ENCODE measurements around the gene SEMG2.

Gene SEMG2, protein sequence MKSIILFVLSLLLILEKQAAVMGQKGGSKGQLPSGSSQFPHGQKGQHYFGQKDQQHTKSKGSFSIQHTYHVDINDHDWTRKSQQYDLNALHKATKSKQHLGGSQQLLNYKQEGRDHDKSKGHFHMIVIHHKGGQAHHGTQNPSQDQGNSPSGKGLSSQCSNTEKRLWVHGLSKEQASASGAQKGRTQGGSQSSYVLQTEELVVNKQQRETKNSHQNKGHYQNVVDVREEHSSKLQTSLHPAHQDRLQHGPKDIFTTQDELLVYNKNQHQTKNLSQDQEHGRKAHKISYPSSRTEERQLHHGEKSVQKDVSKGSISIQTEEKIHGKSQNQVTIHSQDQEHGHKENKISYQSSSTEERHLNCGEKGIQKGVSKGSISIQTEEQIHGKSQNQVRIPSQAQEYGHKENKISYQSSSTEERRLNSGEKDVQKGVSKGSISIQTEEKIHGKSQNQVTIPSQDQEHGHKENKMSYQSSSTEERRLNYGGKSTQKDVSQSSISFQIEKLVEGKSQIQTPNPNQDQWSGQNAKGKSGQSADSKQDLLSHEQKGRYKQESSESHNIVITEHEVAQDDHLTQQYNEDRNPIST

DNA sequence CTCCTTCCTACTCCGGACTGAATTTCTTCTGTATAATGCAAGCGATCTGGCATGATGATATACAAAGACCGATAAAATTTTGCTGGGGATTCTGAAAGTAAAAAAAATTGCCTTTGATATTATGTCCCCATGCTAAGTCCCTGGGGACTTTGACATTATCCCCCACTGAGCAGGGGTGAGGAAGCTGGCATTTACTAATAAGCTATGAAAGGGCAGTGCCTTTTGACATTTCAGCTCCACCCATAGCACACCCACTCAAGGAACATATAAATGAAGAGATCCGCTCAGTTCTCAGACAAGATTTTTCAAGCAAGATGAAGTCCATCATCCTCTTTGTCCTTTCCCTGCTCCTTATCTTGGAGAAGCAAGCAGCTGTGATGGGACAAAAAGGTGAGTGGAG is at the start of gene SEMG2:
TSS of gene SEMG2 (plus strand) at position 298 of the 400 bp plus-strand sequence. CDS start at position 315, 17 bp downstream.
- no peak for DNase-seq

DNA sequence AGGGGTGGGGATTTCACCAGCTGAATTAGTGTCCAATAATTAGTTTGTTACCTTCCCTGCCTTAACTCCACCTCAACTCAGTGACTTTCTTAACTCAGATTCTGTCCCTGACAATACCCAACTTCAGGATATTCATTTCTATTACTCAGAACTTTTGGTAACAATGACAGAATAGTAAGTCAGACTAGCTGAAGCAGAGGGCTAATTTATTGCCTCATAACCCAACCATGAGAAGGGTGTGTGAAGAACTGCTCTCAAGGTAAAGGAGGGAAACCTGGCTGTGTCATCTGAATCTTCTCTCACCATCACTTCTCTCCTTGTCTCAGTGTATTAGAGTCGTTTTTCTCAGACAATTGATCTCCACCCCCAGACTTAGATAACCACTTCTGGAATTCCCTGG is 47.7 kb upstream of the SEMG2 start:
- DNase-seq, result no peak

DNA sequence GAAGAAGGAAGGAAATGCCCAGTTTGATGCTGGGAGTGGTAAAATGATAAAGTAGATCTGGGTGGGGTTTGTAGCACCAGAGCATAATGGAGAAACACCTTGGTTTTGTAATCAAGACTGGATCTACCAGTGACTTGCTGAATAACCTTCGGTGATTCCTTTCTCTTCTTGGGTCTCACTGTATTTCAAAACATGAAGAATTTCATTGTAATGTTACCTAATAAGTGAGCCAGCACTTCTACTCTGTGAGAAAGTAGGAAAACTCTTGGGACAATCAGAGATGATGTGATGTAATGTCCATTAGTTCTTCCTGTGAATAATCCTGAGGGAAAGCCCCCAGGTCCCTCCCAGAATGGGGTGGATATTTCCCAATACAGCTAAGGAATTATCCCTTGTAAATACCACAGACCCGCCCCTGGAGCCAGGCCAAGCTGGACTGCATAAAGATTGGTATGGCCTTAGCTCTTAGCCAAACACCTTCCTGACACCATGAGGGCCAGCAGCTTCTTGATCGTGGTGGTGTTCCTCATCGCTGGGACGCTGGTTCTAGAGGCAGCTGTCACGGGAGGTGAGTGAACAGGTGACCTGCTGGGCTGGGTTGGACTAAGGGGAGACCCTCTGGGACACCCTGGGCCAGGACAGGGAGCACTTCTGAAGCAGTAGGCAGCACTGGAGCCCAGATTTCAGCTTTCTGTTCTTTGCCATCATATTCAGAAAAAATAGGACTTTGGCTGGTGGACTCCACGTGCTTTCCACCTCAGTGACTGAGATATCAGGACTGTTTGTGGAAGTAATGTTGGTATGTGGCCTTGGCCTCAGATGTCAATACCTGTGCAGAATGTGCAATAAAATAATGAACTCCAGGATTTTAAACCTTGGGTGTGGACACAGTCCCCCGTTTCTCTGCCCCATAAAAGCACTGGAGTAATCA is 46.5 kb upstream of the SEMG2 start, which contains the start of gene PI3:
TSS of gene PI3 (plus strand) at position 469 of the 931 bp plus-strand sequence. CDS start at position 490, 21 bp downstream.
- no peak for DNase-seq

DNA sequence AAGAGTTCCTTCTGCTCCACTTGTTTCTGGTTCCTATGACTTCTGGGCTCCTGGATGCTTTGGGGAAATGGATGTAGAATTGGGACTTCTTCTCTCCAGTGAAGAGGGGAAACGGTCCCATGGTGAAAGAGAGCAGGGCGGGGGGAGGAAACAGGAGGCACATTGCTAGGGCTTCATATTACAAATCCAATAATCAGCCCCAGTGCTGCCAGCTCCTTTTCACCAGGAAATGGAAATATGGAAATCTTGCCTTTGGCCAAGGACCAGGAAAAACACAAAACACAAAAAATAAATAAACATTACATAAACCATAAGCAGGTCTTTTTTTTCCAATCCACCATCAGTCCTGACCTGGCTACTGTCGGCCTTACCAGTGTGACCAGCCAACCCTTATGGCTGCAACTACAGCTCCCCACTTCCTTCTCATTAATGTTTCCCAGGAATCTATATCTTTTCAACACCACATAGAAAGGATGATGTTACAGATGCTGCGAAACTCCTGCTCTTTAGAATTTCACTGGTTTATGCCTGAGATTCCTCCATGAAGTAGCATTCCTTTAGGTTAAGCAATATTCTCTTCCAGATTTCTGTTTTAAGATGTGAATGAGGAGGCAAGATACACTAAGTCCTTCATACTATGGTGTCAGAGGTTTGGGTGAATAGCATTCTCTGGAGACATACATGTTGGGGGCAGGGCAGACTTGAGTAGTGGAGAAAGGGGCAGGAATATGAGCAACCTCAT is 44.5 kb upstream of the SEMG2 start:
- DNase-seq, result no peak

DNA sequence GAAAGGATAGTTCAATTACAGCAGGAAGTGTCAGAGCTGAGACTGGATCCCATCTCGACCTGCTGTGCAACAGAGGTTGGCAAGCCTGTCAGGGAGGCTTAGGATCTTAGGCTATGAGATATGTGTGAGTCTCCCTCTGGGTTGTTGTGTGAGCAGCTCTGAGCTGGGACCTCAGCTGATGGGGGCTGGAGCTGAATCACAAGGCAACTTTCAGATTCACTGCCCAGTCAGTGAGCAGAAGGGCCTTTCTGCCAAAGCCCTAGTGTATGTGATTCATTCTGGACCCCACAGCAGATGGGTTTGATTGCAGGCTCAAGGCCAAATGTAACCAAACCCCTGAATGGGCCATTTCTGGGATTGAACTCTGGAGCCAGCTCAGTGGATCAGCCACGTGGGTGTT is 42.0 kb upstream of the SEMG2 start:
- no peak for DNase-seq

DNA sequence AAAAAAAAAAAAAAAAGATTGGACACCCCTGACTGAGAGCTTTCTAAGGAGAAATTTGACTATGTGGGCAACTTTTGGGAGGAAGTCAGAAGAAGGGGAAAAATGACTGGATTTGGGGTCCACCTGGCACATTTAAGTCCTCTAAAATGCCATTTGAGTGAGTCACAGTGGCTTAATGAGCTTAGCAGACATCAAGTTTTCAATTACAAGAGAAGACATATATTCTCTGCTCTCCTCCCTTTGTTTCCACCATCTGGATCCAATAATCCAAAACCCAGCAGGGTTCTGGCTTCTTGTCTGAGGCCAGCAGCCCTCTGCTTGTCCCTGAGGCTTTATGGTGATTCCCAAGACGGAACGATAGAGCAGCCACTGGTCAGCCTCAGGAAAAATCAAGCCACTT is 39.5 kb upstream of the SEMG2 start:
- DNase-seq, result no peak

DNA sequence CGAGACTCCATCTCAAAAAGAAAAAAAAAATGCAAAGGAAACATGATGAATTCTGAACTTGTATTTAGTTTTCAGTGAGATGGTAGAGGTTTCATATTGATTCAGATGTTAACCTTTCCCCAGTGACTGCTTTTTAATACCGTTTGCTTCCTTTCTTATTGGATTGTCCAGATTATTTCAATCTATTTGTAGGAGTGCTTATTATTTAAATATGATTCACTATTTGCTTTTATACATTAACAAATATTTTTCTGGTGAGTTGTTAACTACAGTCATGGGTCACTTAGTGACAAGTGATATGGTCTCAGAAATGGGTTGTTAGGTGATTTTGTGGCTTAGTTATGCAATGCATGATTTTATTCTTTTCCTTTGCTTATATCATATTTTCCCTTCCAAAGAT is 38.1 kb upstream of the SEMG2 start:
- DNase-seq, result no peak

DNA sequence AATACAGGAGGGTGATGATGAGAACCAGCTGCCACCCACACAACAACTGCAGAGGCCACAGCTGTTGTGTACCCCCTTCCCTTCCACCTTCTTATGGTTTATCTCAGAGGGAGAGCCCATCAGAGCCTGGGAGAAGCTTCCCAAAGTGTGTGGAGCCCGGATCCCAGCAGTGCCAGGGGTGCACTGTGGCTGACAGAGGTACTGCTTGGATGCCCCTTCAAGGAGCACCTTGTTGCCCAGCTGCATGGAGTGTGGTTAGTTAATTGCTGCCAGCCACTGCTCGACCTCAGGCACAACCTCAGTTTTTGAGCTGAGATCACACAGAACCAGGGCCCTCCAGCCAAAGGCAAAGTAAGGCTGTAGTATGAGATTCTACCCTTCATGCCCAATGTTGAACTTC is 33.5 kb upstream of the SEMG2 start:
- DNase-seq, result no peak

DNA sequence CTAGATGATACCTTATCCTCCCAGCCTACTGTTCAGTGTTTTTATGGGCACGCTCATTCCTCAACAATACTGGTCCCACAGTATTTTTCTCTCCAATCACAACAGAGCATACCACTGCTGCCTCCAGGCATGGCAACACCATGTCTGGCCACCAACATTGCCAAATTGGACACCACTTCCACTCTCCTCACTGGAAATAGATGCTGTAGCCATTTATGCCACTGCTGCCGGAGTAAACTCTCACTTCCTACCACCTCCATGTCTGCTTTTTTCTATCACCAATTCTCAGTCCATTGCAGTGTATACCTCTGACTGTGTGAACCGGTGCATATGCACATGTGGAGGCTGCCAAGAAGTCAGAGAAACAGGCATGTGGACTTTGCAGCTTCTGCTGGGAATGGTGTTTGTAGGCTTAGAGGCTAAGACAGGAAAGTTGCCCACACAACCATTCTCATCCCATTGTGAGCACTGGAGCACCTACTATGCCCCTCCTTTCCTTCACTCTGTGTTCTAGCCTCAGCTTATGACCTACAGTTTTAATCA is 32.0 kb upstream of the SEMG2 start:
- no peak for DNase-seq

DNA sequence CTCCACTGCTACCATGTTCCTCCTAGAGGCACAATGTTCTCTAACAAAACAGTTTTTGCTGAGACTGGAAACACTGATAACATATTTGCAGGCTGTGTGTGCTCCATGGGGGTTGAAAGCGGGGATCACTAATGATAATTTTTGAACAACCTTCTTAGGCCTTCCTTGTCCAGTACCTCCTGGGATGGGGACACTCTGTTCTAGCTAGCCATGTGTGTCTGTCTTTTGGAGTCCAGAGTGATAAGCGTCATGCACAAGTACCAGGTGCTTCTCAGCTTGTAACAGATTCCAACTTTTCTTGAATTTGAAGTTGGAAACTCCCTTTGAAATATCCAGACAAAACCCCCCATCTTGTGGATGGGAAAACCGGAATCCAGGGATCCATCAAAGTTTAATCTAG is 31.3 kb upstream of the SEMG2 start:
- DNase-seq, result no peak

DNA sequence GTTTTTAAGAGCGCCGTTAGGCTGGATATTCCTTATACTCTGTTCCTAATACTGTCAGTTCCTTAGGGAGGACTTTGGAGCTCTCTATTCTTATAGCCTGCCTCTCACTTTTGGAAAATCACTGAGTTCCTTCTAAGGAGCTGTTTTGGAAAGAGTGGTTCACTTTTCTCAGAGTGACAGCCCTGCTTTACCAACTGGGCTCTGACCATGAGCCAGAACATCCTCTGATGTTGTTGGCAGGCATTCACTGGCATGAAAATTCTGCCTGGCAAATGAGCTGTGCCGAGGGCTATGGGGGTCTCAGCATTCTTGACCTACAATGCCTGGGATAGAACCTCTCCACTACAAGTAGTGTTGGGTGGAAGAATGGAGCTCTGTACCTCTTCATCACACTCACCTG is 29.2 kb upstream of the SEMG2 start:
- no peak for DNase-seq

DNA sequence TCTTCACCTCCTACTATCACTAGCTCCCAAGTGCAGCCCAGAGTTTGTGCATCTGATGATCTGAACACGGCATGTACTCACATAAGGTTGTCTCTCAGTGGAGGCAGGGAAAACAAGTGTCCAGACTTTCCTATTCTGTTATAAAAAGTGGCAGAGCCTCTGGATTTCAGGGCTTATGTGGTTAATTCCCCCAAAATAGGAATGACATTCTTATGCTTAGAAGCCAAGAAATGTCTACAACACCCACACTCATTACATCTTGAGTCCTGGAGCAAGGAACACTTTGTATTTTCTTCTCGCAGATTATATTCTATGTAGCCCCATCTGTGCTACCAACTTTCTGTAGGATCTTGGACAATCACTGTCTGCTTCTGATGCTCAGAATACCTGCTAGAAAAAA is 27.8 kb upstream of the SEMG2 start:
- DNase-seq, result no peak

DNA sequence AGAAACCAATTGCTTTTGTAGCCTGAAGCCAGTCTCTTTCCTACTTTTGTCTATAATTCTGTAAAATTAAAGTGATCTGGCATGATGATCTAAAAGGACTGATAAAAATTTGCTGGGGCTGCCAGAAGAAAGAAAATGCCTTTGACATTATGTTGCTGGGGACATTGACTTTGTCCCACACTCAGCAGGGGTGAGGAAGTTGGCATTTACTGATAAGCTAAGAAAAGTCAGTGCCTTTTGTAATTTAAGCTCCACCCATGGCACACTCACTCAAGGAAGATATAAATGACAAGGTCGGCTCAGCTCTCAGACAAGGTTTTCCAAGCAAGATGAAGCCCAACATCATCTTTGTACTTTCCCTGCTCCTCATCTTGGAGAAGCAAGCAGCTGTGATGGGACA is 14.4 kb upstream of the SEMG2 start, which contains the start of gene SEMG1:
TSS of gene SEMG1 (plus strand) at position 309 of the 400 bp plus-strand sequence. CDS start at position 330, 21 bp downstream.
- DNase-seq, result no peak

DNA sequence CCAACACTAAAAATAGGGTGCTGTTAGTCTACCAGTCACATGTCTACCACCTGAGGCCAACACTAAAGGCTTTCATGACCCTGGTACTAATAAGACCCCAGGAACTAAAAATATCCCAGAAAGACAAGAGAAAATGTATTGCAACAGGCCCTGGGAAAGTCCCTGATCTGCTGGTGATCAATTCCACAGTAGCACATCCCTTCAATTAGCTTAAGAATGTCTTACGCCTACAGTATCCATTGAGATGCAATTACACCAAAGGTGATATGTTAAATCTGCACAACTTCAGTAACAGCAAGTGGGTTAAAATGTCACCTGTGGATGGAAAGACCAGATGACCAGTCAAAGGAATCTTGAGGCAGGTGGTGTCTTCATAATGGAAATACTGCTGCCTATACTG is 11.2 kb upstream of the SEMG2 start:
- DNase-seq, result no peak

DNA sequence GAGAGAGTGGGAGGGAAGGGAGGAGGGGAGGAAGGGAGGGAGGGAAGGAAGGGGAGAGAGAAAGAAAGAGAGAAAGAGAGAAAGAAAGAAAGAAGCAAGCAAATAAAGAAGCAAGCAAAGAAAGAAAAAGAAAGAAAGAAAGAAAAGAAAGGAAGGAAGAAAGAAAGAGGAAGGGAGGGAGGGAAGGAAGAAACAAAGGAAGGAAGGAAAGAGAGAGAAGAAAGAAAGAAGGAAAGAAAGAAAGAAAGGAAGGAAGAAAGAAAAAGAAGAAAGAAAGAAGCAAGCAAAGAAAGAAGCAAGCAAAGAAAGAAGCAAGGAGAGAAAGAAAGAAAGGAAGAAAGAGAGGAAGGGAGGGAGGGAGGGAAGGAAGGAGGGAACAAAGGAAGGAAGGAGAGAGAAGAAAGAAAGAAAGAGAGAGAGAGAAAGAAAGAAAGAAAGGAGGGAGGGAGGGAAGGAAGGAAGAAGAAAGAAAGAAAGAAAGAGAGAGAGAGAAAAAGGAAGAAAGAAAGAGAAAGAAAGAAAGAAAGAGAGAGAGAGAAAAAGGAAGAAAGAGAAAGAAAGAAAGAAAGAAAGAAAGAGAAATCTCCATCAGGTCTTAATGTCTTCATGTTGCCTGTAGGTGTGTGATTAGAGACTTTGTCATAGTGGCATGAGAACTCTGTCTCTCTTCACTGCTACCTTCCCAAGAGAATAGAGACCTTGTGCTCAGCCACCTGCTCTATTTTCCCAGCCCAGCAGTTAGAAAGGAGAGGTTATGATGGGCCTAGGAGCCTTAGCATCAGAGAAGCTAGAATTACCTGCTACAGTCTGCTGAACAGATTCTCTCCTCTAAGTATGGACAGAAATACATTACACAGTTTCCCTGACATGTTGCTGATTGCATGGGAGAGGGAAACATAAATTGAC is 9.4 kb upstream of the SEMG2 start:
- no peak for DNase-seq

DNA sequence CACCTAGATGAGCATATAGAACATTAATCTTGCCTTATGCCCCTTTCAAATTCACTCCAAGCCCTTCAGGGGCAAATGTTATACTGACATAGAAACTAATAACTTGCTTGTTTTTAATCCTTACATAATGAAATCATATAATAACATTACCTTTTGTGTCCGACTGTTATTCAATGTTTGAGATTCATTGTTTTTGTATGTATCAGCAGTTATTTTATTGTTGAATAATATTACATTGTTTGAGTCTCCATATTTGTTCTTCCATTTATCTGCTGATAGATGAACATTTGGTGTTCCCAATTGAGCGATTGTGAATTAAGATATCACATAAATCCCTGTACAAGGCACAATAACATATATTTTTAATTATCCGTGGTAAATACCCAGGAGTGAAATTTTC is 8.3 kb upstream of the SEMG2 start:
- DNase-seq, result no peak

DNA sequence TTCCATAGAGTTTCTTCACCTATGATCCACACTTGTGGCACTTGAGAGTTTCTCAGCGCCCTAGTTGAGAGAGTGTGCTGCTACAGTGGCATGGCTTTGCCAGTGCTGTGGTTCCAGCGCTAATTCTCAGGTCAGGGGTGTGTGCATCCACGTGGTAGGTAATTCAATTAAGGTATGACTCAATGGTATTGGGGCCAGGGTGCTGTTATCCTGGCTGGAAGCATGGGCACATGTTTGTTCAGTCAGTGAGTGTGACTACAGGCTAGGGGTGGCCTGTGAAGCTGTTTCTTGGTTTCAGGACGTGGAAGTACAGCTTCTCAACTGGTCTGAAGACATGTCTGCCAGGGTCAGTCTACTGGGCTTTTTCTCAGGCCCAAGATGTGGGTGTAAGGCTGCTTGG is 3.0 kb upstream of the SEMG2 start:
- DNase-seq, result no peak

DNA sequence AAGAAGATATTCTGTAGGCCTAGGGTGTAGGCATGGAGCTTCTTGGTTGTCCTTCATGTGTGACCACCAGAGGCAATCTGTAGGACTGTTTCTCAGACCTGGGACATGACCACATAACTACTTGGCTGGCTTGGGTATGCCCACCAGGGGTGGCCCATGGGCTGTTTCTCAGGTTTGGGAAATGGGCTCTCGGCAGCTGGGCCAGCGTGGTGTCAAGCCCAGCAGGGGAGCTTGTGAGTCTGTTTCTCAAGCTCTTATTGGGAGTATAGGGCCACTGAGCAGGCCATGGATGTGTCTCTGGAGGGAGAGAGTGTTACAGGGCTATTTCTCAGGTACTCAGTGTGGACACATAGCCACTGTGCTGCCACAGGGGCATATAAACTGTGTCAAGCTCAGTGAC is 2.5 kb upstream of the SEMG2 start:
- DNase-seq, result no peak

DNA sequence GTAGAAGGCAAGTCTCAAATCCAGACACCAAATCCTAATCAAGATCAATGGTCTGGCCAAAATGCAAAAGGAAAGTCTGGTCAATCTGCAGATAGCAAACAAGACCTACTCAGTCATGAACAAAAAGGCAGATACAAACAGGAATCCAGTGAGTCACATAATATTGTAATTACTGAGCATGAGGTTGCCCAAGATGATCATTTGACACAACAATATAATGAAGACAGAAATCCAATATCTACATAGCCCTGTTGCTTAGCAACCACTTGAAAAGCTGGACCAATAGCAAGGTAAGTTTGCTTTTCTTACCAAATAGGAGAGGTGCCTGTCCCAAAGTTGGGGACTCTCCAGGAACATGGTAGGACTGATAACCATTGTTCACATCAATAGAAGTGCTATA is 2.0 kb downstream of the SEMG2 start:
- DNase-seq, result no peak

DNA sequence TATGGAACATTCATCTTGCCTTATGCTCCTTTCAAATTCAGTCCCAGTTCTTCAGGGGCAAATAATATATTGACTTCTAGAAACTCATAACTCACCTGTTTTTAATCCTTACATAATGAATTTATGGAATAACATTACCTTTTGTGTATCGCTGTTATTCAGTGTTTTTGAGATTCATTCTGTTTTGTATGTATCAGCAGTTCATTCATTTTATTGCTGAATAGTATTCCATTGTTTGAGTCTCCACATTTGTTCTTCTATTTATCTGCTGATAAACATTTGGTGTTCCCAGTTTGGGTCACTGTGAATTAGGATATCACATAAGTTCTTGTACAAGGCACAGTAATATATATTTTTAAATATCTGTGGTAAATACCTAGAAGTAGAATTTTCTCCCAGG is 5.1 kb downstream of the SEMG2 start:
- no peak for DNase-seq
